GM21825 (cell line): ENCODE results near the gene DIAPH3.

Source experiments
- ATAC-seq: cut with Tn5 transposase; IDR thresholded peaks from one replicate; pipeline ENCODE4 v1.9.1; 2021; ENCODE audit warnings: mild to moderate bottlenecking, moderate library complexity; ENCODE audit not compliant: unreplicated experiment

DIAPH3 gene

GRCh38 chr13:59738921-59739320 is 424.8 kb downstream of the DIAPH3 start:
- no peak for ATAC-seq

- peak; percentile 100 for ATAC-seq
Measured at GRCh38 chr13:59734393-59734792, 429.3 kb downstream of the DIAPH3 start.

- no peak for ATAC-seq
Measured at GRCh38 chr13:59733744-59734143, 430.0 kb downstream of the DIAPH3 start.

- ATAC-seq, result no peak
Measured at GRCh38 chr13:59730026-59730425, 433.7 kb downstream of the DIAPH3 start.

- no peak for ATAC-seq
Measured at GRCh38 chr13:59728896-59729545, 434.7 kb downstream of the DIAPH3 start.

GRCh38 chr13:59721926-59722910 is 441.5 kb downstream of the DIAPH3 start:
- no peak for ATAC-seq

GRCh38 chr13:59715611-59716010 is 448.1 kb downstream of the DIAPH3 start:
- no peak for ATAC-seq

- ATAC-seq, result no peak
Measured at GRCh38 chr13:59710996-59711701, 452.6 kb downstream of the DIAPH3 start.

GRCh38 chr13:59710416-59710815 is 453.3 kb downstream of the DIAPH3 start:
- ATAC-seq, result no peak

GRCh38 chr13:59706101-59706976 is 457.4 kb downstream of the DIAPH3 start:
- ATAC-seq, result peak; percentile 44

GRCh38 chr13:59702269-59702668 is 461.5 kb downstream of the DIAPH3 start:
- no peak for ATAC-seq

GRCh38 chr13:59701261-59701660 is 462.5 kb downstream of the DIAPH3 start:
- no peak for ATAC-seq

- ATAC-seq, result no peak
Measured at GRCh38 chr13:59700281-59700680, 463.4 kb downstream of the DIAPH3 start.

GRCh38 chr13:59696271-59696670 is 467.5 kb downstream of the DIAPH3 start:
- no peak for ATAC-seq

GRCh38 chr13:59691501-59692066 is 472.1 kb downstream of the DIAPH3 start:
- no peak for ATAC-seq

- no peak for ATAC-seq
Measured at GRCh38 chr13:59690857-59691500, 472.7 kb downstream of the DIAPH3 start.

- no peak for ATAC-seq
Measured at GRCh38 chr13:59689057-59689456, 474.7 kb downstream of the DIAPH3 start.

- ATAC-seq, result no peak
Measured at GRCh38 chr13:59686798-59687394, 476.8 kb downstream of the DIAPH3 start.

GRCh38 chr13:59684105-59684504 is 479.6 kb downstream of the DIAPH3 start:
- ATAC-seq, result no peak
